NCI-H128 (cell line): ENCODE results near the gene PDE4B.

Source experiments
- DNase-seq: peaks from one replicate; lab custom pipeline; 2025; ENCODE audit not compliant: unreplicated experiment; lab: John Stamatoyannopoulos, UW

The PDE4B gene

DNA sequence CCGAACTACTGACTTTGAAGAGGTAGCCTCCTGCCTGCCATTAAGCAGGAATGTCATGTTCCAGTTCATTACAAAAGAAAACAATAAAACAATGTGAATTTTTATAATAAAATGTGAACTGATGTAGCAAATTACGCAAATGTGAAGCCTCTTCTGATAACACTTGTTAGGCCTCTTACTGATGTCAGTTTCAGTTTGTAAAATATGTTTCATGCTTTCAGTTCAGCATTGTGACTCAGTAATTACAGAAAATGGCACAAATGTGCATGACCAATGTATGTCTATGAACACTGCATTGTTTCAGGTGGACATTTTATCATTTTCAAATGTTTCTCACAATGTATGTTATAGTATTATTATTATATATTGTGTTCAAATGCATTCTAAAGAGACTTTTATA, 581.5 kb downstream of the PDE4B start:
- no peak for DNase-seq

DNA sequence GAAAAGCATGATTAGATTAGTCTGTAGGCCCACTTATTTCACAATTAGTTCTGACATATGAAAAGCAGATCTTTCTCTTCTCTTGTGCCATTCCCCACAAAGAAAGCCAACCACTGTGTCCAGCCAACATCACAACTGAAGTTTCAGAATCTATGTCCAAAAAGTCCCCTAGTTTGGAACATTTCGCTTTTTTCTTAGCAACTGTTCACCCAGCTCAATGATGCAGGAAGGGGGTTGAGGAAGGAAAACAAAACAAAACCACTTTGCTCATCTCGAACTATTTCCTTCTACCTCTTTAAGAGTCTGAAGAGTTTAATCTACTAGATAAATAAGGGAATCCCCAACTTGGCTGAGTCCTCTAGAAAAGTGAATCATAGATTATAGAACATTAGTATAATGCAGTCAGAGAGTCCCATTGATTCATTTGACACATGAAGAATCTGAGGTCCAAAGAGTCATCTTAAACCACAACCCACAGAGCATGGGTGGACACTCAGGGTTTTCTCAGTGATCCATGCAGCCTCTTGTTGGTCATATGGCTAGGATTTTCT, 581.9 kb downstream of the PDE4B start:
- no peak for DNase-seq

GRCh38 chr1:66375125-66375524, 582.4 kb downstream of the PDE4B start:
- no peak for DNase-seq

- DNase-seq, result no peak
These were observed 587.9 kb downstream of the PDE4B start for GRCh38 chr1:66380452-66381212.

- DNase-seq, result no peak
These were observed 589.1 kb downstream of the PDE4B start for GRCh38 chr1:66381621-66382275.

- no peak for DNase-seq
These were observed 590.5 kb downstream of the PDE4B start for GRCh38 chr1:66383168-66383567.

- no peak for DNase-seq
These were observed 590.9 kb downstream of the PDE4B start for GRCh38 chr1:66383611-66384010.

DNA sequence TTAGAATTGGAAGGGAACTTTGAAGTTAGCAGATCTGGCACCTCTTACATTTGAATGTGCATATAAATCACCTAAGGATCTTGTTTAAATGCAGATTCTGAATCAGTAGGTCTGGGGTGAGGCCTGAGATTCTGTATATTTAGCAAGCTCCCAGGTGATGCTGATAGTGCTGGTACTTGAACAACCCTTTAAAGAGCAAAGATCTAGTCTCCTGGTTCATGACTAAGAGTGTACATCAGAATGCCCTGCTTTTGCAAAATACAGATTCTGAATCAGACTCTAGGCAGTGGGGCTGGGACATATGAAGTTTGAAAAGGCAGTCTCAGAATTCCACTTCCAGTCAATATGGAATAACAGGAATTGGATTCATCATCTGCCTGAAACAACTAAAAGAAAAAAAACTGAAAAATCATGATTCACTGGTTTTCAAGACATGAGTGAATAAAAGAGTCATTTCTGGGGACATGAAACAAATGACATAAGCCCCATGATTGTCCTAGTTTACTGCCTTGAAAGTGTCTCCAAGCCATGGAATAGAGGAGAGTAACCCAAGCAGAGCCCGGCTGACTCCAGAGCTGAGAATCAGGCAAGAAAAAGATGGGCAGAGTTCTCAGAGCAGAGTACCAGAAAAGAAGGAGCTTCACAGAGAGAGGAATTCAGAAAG, 591.7 kb downstream of the PDE4B start:
- DNase-seq, result no peak

GRCh38 chr1:66386712-66387111, 594.0 kb downstream of the PDE4B start:
- DNase-seq, result no peak

DNA sequence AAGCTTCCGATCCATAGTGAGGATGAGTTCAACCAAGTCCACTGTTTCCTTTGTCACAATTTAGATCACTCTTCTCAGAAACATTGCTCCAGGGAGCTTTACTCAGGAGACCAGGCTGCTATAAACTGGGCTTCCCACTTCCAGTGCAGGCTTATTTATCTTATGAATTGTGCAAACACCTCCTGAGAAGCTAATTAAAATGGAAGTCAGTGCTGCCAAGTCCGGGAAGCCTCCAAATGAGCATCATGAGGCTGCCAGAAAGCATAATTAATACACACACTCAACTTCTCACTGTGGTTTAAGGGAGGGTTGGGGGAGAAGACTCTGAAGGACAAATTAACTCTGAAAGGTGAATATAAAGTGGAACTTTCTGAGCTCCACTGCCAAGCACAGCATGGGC, 596.2 kb downstream of the PDE4B start:
- no peak for DNase-seq

DNA sequence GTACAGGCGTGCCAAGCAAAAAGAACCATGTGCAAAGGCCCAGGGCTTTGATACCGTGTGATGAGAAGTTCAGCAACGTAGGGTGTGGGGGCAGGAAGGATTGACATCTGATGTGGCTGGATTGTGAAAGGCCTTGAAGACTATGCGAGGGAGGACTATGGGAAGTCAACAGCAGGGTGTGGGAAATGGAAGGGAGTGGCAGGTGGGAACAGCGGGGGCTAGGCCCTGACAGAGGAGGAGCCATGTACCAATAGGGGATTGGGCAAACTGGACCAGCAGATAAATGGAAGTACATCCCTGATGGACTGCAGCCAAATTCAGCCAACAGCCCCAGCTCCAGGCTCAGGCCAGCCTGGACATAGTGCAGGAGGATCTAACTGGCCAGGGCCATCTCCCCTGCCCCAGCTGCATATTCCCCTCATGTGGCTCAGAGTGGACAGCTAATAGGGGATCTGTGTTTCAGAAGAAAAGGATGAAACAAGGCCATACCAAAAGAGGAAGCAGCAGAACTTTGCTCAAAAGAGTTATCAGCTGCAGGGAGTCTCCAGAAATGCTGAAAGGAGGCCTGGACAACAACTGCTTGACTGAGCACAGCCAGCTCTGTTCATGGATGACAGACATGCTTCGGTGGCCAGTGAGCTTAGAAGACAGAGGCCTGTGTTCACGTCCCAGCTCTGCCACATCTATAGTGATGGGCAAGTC, 601.0 kb downstream of the PDE4B start:
- no peak for DNase-seq

- no peak for DNase-seq
These were observed 601.9 kb downstream of the PDE4B start for GRCh38 chr1:66394603-66395002.

- no peak for DNase-seq
These were observed 602.7 kb downstream of the PDE4B start for GRCh38 chr1:66395202-66396061.

GRCh38 chr1:66396212-66396890, 603.7 kb downstream of the PDE4B start:
- no peak for DNase-seq

- DNase-seq, result no peak
These were observed 604.5 kb downstream of the PDE4B start for GRCh38 chr1:66397192-66397591.

DNA sequence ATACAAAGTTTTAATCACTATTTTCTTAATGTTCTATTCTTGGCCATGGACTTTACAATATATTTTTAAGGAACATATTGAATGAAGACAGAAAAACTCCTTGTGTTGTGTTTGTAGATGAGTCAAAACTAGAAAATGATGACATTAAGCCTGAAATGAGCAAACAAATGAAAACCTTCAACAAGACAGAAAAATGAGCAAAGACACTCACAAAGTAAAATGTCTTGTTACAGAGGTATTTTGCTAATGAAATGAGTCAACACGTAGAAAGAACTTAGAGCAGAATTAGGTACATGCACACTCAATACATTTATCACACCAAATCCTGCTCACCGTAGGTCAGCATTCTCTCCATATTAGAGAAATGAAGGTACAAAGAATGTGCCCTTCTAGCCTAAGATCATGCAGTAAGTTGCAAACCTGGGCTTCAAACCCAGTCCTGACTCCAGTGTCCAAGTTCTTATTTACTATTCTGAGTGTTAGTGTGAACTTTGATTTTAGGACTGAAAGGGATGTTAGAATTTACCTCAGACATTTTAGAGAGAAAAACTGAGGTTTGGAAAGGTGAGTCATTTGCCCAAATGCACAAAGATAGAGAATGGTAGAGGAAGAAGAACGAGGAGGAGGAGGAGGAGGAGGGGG, 607.3 kb downstream of the PDE4B start:
- no peak for DNase-seq

DNA sequence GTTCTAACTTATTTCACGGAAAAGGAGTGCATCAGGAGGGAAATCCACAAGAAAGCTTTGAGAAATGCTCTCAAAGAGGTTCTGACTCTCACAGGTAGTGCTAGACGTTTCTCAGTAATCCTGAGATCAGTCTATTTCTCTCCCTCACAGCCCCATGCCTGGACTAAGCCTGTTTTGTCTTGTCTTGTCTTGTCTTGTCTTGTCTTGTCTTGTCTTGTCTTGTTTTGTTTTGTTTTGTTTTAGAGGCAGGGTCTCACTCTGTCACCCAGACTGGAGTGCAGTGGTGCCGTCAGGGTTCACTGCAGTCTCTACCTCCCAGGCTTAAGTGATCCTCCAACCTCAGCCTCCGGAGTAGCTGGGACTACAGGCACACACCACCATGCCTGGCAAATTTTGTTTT, 608.0 kb downstream of the PDE4B start:
- no peak for DNase-seq

DNA sequence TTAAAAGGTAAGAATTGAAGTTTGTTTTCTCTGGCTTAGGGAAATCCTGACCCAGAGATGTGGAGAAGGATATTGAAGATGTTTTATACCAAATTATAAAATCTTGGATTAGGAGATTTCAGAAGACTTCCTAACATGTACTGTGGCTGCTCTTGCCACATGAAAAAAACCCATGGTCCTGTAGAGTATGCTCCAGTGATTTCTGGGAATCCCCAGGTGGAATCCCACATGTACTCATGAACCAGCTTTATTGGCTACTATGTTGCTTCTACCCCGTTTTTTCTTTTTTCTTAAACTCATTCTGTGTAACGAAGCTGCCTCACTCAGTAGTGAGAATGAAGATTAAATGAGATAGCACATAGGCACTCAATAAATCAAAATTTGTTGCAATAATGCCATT, 608.5 kb downstream of the PDE4B start:
- DNase-seq, result no peak

DNA sequence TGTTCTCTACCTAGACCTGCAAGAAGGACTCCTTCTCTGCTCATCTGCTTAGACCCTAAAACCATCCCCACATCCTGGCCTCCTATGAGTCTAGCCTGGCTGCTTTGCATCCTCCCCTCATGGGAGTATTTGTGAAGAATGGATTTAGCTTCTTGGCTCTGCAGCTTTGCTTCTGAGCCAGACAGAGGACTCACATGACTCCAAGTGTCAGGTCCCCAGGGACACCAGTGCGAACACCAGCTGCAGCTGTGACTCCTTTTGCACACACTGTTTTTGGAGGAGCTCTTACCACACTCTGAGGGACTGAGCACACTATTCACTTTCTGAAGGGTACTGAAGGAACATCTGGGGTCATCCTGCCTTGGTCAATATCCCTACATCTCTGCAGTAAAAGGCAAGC, 609.5 kb downstream of the PDE4B start:
- DNase-seq, result no peak
